ENCODE results near the gene PDE4D.
"Not testable (repeated sequence)": the region's sequence is repeated elsewhere in the genome, so short reads cannot be mapped to it uniquely, and the experiment has no call there.

DNA sequence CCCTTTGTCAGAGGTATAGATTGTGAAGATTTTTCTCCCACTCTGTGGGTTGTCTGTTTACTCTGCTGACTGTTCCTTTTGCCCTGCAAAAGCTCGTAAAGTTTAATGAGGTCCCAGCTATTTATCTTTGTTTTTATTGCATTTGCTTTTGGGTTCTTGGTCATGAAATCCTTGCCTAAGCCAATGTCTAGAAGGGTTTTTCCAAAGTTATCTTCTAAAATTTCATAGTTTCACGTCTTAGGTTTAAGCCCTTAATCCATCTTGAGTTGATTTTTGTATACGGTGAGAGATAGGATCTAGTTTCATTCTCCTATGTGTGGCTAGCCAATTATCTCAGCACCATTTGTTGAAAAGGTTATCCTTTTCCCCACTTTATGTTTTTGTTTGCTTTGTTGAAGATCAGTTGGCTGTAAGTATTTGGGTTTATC, 590.2 kb downstream of the PDE4D start:
- not testable (repeated sequence) for TF ChIP-seq CTCF (conservative IDR thresholded peaks at IDR 0.05 in 1 of 2, IDR thresholded peaks at IDR 0.05 in 1 of 2; ENCODE audit: extremely low read depth in 1 of 2, insufficient read depth in 1 of 2, low read depth in 1 of 2, low read length in 2 of 2); EZH2 (IDR thresholded peaks at IDR 0.05; ENCODE audit: borderline replicate concordance, low read length)
